ENCODE results near the gene JARID2.

The JARID2 gene

DNA sequence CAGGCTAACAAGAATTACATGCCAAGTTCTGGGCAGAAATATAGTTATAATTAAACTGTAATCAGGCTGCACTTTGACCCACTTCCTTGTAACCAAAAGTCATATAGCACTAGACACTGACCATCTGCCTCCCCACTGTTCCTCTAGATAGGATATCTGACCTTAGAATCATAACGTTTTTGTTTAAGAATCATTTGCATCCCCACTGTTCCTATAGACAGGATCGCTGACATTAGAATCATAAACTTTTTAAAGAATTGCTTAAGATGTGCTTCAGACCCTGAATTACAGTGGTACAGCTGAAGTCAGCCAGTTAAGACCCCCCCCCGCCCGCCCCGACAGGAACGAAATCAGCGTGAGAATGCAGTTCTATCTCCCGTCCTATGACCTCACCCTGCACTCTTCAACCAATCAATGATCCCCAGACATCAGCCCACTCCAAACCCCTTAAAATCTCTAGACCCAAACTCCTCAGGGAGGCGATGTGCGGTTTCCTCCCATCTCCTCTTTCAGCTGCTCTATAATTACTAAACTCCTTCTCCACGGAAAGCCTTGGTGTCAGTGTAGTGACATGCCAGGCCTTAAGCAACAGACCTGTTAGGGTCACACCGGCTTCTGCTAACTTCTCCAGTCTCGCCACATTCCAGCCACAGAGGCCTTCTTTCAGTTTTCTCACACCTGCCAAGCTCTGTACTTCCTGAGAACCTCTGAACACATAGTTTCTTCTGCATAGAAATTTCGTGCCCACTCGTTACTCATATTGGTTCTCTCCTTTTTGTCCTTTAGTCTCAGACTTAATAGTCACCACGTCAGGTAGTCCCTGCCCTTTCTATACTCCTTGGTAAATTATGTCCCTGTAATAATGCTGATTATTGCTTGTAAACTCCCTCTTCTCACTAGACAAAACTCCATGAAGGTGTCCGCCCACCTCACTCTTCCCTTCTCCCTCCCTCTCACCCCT lies 323.4 kb downstream of the JARID2 start:
- TF ChIP-seq, protein P1, sequence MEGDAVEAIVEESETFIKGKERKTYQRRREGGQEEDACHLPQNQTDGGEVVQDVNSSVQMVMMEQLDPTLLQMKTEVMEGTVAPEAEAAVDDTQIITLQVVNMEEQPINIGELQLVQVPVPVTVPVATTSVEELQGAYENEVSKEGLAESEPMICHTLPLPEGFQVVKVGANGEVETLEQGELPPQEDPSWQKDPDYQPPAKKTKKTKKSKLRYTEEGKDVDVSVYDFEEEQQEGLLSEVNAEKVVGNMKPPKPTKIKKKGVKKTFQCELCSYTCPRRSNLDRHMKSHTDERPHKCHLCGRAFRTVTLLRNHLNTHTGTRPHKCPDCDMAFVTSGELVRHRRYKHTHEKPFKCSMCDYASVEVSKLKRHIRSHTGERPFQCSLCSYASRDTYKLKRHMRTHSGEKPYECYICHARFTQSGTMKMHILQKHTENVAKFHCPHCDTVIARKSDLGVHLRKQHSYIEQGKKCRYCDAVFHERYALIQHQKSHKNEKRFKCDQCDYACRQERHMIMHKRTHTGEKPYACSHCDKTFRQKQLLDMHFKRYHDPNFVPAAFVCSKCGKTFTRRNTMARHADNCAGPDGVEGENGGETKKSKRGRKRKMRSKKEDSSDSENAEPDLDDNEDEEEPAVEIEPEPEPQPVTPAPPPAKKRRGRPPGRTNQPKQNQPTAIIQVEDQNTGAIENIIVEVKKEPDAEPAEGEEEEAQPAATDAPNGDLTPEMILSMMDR (IDR thresholded peaks at IDR 0.05; ENCODE audit: low read depth, low read length): no peak
- H3K4me3 ChIP-seq (ENCODE audit: low read depth, low read length): no peak overlapping the region
- in situ Hi-C loops (cut with HindIII; ENCODE audit: low sequenced_read_pairs): no loop called here
- no peak for DNase-seq (ENCODE audit: low read depth, low spot score)

- TF ChIP-seq, protein P1 (IDR thresholded peaks at IDR 0.05; ENCODE audit: low read depth, low read length): no peak
- no peak overlapping the region for H3K4me3 ChIP-seq (ENCODE audit: low read depth, low read length)
- no peak for DNase-seq (ENCODE audit: low read depth, low spot score)
- in situ Hi-C loops (cut with HindIII; ENCODE audit: low sequenced_read_pairs): no loop called here
Observed at GRCh38 chr6:15570171-15570570, 324.3 kb downstream of the JARID2 start.
